PC-3 (cell line): ENCODE measurements around the gene PRDX5.

Source experiments
- CTCF ChIP-seq: fragments of 300-600 bp; sonication (generic); conservative IDR thresholded peaks from 2 replicates; pipeline ENCODE4 v1.5.1; 2017; ENCODE audit warnings: antibody characterized with exemption, low read depth, mild to moderate bottlenecking, low read length
- EZH2 ChIP-seq: fragments of 300-600 bp; sonication (generic); IDR thresholded peaks from one replicate; pipeline ENCODE4 v1.6.1; 2017; ENCODE audit warnings: antibody characterized with exemption, mild to moderate bottlenecking, low read length; ENCODE audit not compliant: unreplicated experiment

- no peak for TF ChIP-seq EZH2
- TF ChIP-seq CTCF: no peak
These were observed 20.8 kb downstream of the PRDX5 start for GRCh38 chr11:64338716-64339115.
